Sigmoid colon (tissue), 7 donors: ENCODE results near the gene DNAH9. TPM values are rescaled to one million over a fixed set of nuclear protein-coding genes. Genes with fewer than 3 reads are reported as not detected.
"Not testable (repeated sequence)": the region's sequence is repeated elsewhere in the genome, so short reads cannot be mapped to it uniquely, and the experiment has no call there.

ENCODE experiments used
- DNase-seq: peaks from one replicate; pipeline ENCODE4 v3.0.0-alpha.2; 2019
- H3K27ac ChIP-seq, 4 donors: fragments of 200-600 bp; sonication (generic); one replicate each; pipeline ENCODE4 v1.5.1; 2016 to 2019; ENCODE audit warnings: mild to moderate bottlenecking in 1 of 4
- H3K27me3 ChIP-seq, 3 donors: fragments of 200-600 bp; sonication (generic); one replicate each; pipeline ENCODE4 v1.5.1; 2019; ENCODE audit warnings: mild to moderate bottlenecking in 1 of 3
- H3K36me3 ChIP-seq, 4 donors: fragments of 200-600 bp; sonication (generic); one replicate each; pipeline ENCODE4 v1.5.1; 2016 to 2019
- H3K4me1 ChIP-seq, 4 donors: fragments of 200-600 bp; sonication (generic); one replicate each; pipeline ENCODE4 v1.5.1; 2017 to 2019
- H3K4me3 ChIP-seq, 4 donors: fragments of 200-600 bp; sonication (generic); one replicate each; pipeline ENCODE4 v1.5.1; 2017 to 2019; ENCODE audit warnings: mild to moderate bottlenecking in 2 of 4, moderate library complexity in 1 of 4
- H3K9me3 ChIP-seq, 4 donors: fragments of 200-600 bp in 3 of 4; sonication (generic) in 3 of 4; one replicate each; pipeline versions ENCODE4 v1.5.1 to v1.6.1; 2013 to 2019
- EP300 ChIP-seq, 4 donors: sonication (generic); formaldehyde crosslinking; IDR thresholded peaks; one replicate each; pipeline ENCODE4 v1.6.1; 2017; ENCODE audit warnings: antibody characterized with exemption in 4 of 4
- POLR2A ChIP-seq, 2 donors: fragments of 450-650 bp; IDR thresholded peaks; one replicate each; pipeline ENCODE4 v1.6.1; 2016; ENCODE audit warnings: antibody characterized with exemption in 2 of 2, mild to moderate bottlenecking in 2 of 2, moderate library complexity in 2 of 2
- POLR2AphosphoS5 ChIP-seq, 4 donors: sonication (generic); formaldehyde crosslinking; IDR thresholded peaks; one replicate each; pipeline ENCODE4 v1.6.1; 2017; ENCODE audit warnings: antibody characterized with exemption in 4 of 4
- WGBS, 2 donors: extraction: QIAGEN DNeasy Blood & Tissue Kit; methylation state at CpG; one replicate each; pipeline ENCODE4 v1.1.7; 2013; 5-methylcytosine and 5-hydroxymethylcytosine counted together
- intact Hi-C: fragments of 100-400 bp; cut with DNase I; formaldehyde crosslinking; loops from one replicate; pipeline ENCODE4 v1.15.1; 2023
- polyA plus RNA-seq, 3 donors: library from polyadenylated mRNA; stranded (reverse); fragments of 200-250 nt; gene quantifications; one replicate each; pipeline ENCODE4 v1.2.3, GENCODE V29; 2013
- total RNA-seq, 4 donors: library from RNA; depleted of rRNA; stranded (reverse); fragments of >200 nt; gene quantifications; one replicate each; pipeline ENCODE4 v1.1.0, GENCODE V29; 2016
- TF ChIP-seq, protein P1 (sequence below), 4 experiments: fragments of 450-650 bp in 3 of 4; fragments of 200-600 bp in 1 of 4; IDR thresholded peaks; one replicate each; pipeline ENCODE4 v1.5.1; 2016 to 2019; ENCODE audit warnings: antibody characterized with exemption in 4 of 4, mild to moderate bottlenecking in 3 of 4, moderate library complexity in 2 of 4
- donor health status: healthy with polysubstance abuse.
- donor health status: Bipolar disorder and iron deficiency.
- donor health status: healthy.

The DNAH9 gene
- total and polyA plus RNA-seq, 7 donors: under 0.01 to 3.0 (median 0.27) TPM; not detected in 2

DNA sequence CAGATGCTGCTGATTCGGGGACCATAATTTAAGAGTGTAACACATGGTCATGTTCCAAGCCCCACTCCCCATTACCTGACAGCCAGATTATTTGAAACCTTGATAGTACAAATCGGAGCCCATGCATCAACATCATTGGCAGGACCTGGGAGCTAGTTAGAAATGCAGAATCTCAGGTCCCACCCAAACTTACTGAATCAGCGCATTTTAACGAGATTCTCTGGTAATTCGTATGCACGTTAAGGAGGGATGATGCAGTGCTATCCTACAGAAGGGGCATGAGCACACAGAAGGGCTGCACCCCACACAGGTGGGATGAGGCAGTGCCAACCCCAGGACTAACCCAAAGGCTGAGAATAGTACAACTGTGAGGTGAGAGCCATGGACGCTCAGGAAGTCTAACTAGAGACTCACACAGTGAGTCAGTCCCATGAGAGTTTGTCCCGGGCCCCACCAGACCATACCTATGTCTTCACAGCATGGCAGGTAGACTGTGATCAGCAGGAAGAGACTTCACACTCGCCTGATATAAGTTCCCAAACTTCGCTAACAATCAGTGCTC is 334.1 kb downstream of the DNAH9 start:
- Histone ChIP-seq H3K4me3 (no peak overlapping the region), H3K36me3 (no peaks in the 10 kb centered on the region), H3K27ac (no peak overlapping the region), H3K27me3 (no peaks in the 10 kb centered on the region), H3K4me1 (no peaks in the 10 kb centered on the region), H3K9me3 (no peaks in the 10 kb centered on the region)
- no peak for TF ChIP-seq POLR2A (IDR thresholded peaks at IDR 0.05)
- no peak for DNase-seq
- intact Hi-C loops: no loop called here
- 89 to 91% methylated on average over 10 of the region's 10 CpGs for WGBS, 2 donors

DNA sequence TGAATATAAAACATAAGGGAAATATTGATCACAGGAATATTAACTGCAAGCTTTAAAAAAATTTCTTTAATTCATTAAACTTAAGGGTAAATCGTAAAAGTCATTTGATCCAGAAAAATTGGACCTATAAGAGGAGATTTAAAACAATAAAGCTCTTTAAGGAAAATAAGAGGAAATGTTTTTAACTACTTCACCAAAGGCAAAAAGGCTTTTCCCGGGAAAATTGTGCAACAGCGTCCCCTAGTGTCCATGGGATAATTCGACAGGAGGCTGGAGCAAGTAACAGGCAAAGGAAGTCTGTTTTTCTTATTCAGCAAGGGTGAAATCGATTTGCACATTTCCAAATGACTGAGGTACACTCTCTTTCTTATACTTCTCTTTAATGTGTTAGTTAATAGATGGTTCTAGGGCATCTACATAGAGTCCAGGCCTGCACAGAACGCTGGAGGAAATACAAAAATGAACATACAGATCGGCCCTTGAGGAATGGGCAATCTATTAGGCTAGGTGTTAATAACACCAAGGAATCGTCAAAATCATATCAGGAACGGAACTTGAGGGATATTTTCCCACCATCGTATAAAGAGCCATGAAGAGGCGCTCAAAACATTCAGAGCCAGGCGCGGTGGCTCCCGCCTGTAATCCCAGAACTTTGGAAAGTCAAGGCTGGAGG is 337.6 kb downstream of the DNAH9 start:
- Histone ChIP-seq H3K4me3 (no peak overlapping the region), H3K9me3 (no peaks in the 10 kb centered on the region), H3K36me3 (no peaks in the 10 kb centered on the region), H3K27ac (no peak overlapping the region), H3K4me1 (no peaks in the 10 kb centered on the region), H3K27me3 (no peaks in the 10 kb centered on the region)
- TF ChIP-seq EP300 (IDR thresholded peaks at IDR 0.05) (no peak), POLR2AphosphoS5 (IDR thresholded peaks at IDR 0.05) (no peak), POLR2A (IDR thresholded peaks at IDR 0.05) (no peak)
- TF ChIP-seq, protein P1, sequence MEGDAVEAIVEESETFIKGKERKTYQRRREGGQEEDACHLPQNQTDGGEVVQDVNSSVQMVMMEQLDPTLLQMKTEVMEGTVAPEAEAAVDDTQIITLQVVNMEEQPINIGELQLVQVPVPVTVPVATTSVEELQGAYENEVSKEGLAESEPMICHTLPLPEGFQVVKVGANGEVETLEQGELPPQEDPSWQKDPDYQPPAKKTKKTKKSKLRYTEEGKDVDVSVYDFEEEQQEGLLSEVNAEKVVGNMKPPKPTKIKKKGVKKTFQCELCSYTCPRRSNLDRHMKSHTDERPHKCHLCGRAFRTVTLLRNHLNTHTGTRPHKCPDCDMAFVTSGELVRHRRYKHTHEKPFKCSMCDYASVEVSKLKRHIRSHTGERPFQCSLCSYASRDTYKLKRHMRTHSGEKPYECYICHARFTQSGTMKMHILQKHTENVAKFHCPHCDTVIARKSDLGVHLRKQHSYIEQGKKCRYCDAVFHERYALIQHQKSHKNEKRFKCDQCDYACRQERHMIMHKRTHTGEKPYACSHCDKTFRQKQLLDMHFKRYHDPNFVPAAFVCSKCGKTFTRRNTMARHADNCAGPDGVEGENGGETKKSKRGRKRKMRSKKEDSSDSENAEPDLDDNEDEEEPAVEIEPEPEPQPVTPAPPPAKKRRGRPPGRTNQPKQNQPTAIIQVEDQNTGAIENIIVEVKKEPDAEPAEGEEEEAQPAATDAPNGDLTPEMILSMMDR (IDR thresholded peaks at IDR 0.05): peak; percentile 30 to 57 (median 44)
- no peak for DNase-seq
- intact Hi-C loops: no loop called here
- 42 to 46% methylated on average over 14 of the region's 14 CpGs for WGBS, 2 donors

- Histone ChIP-seq H3K9me3 (no peaks in the 10 kb centered on the region), H3K27ac (no peak overlapping the region), H3K4me1 (no peaks in the 10 kb centered on the region), H3K4me3 (no peak overlapping the region), H3K27me3 (no peaks in the 10 kb centered on the region), H3K36me3 (no peaks in the 10 kb centered on the region)
- no peak for DNase-seq
- 76 to 84% methylated on average over 2 of the region's 2 CpGs for WGBS, 2 donors
- intact Hi-C loops: no loop called here
- TF ChIP-seq POLR2AphosphoS5 (IDR thresholded peaks at IDR 0.05) (no peak), EP300 (IDR thresholded peaks at IDR 0.05) (no peak), POLR2A (IDR thresholded peaks at IDR 0.05) (no peak)
- TF ChIP-seq, protein P1 (IDR thresholded peaks at IDR 0.05): no peak
These were observed 342.6 kb downstream of the DNAH9 start for GRCh38 chr17:11940904-11941303.

DNA sequence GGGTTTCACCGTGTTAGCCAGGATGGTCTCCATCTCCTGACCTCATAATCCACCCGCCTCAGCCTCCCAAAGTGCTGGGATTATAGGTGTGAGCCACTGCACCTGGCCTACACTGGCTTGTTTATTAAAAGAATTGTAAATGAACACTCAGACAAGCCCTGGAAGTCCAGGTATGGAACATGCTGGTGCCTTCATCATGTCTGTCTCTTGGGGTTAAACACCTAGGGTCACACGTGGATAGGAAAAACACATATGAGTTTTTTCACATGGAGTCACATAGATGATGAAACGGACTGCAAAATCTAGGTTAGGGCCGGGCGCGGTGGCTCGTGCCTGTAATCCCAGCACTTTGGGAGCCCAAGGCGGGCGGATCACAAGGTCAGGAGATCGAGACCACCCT is 344.8 kb downstream of the DNAH9 start:
- intact Hi-C loops, H3K4me1 ChIP-seq, H3K4me3 ChIP-seq, H3K27me3 ChIP-seq, H3K27ac ChIP-seq, H3K36me3 ChIP-seq, DNase-seq, H3K9me3 ChIP-seq: not testable (repeated sequence)
- 93 to 95% methylated on average over 11 of the region's 11 CpGs for WGBS, 2 donors

- TF ChIP-seq POLR2A (IDR thresholded peaks at IDR 0.05) (no peak), EP300 (IDR thresholded peaks at IDR 0.05) (no peak), POLR2AphosphoS5 (IDR thresholded peaks at IDR 0.05) (no peak)
- TF ChIP-seq, protein P1 (IDR thresholded peaks at IDR 0.05): no peak
- Histone ChIP-seq H3K4me1 (peaks cover 0 to 5% (median 4%) of the 10 kb centered on the region in 4 donors), H3K36me3 (no peaks in the 10 kb centered on the region), H3K9me3 (no peaks in the 10 kb centered on the region), H3K27me3 (no peaks in the 10 kb centered on the region), H3K4me3 (no peak overlapping the region), H3K27ac (no peak overlapping the region)
- intact Hi-C loops: no loop called here
- WGBS, 2 donors: 81 to 84% methylated on average over 7 of the region's 7 CpGs
- DNase-seq: no peak
These were observed 345.6 kb downstream of the DNAH9 start for GRCh38 chr17:11943759-11944347.
